ENCODE measurements around the gene GOSR2. TPM values are rescaled to one million over a fixed set of nuclear protein-coding genes. Genes with fewer than 3 reads are reported as not detected.

Gene GOSR2
- polyA plus RNA-seq, 1 donor from 2014 or later: 41.4 TPM

GRCh38 chr17:46975287-46975686 is 52.3 kb downstream of the GOSR2 start:
- H3K27me3 ChIP-seq (ENCODE audit: insufficient read depth, low read depth, low read length): peaks cover 33% of the 10 kb centered on the region
- H3K27ac ChIP-seq (ENCODE audit: low read length): no peak overlapping the region
- TF ChIP-seq REST (IDR thresholded peaks at IDR 0.05; ENCODE audit: borderline replicate concordance): no peak
- no peak for TF ChIP-seq RAD21 (conservative IDR thresholded peaks at IDR 0.05)
- TF ChIP-seq EZH2 (IDR thresholded peaks at IDR 0.05; ENCODE audit: borderline replicate concordance, insufficient read depth, low read length, poor library complexity, severe bottlenecking): no peak
- TF ChIP-seq SMC3 (conservative IDR thresholded peaks at IDR 0.05; ENCODE audit: poor library complexity): no peak
- no peak for TF ChIP-seq POLR2AphosphoS5 (IDR thresholded peaks at IDR 0.05)
- TF ChIP-seq TAF1 (IDR thresholded peaks at IDR 0.05; ENCODE audit: low read depth): no peak
- TF ChIP-seq CTCF (IDR thresholded peaks at IDR 0.05; ENCODE audit: poor library complexity, severe bottlenecking): no peak
- TF ChIP-seq MXI1 (conservative IDR thresholded peaks at IDR 0.05; ENCODE audit: poor library complexity, severe bottlenecking): no peak
- TF ChIP-seq EP300 (conservative IDR thresholded peaks at IDR 0.05; ENCODE audit: poor library complexity, severe bottlenecking): no peak
- no peaks in the 10 kb centered on the region for H3K79me2 ChIP-seq (replicated peaks; ENCODE audit: insufficient read depth, low read length)
- H3K9me2 ChIP-seq (ENCODE audit: insufficient read depth, low read length): no peaks in the 10 kb centered on the region
- no peak overlapping the region for H2AFZ ChIP-seq (ENCODE audit: low read depth, low read length)
- no peak overlapping the region for H3K4me3 ChIP-seq (ENCODE audit: low read length)
- no peaks in the 10 kb centered on the region for H3K36me3 ChIP-seq (ENCODE audit: insufficient read depth, low read length)
- no peaks in the 10 kb centered on the region for H3K9me3 ChIP-seq (ENCODE audit: low read length)
- no peak overlapping the region for H3K4me2 ChIP-seq (ENCODE audit: low read length)
- no peaks in the 10 kb centered on the region for H4K20me1 ChIP-seq (ENCODE audit: insufficient read depth)
- H3F3A ChIP-seq (ENCODE audit: insufficient read depth, low read length, poor library complexity, severe bottlenecking): no peaks in the 10 kb centered on the region
- no peak overlapping the region for H3K9ac ChIP-seq (ENCODE audit: low read length)

- H2AFZ ChIP-seq (ENCODE audit: low read depth, low read length): no peak overlapping the region
- TF ChIP-seq EP300 (conservative IDR thresholded peaks at IDR 0.05; ENCODE audit: poor library complexity, severe bottlenecking) (no peak), CTCF (IDR thresholded peaks at IDR 0.05; ENCODE audit: poor library complexity, severe bottlenecking) (no peak), REST (IDR thresholded peaks at IDR 0.05; ENCODE audit: borderline replicate concordance) (no peak), SMC3 (conservative IDR thresholded peaks at IDR 0.05; ENCODE audit: poor library complexity) (no peak), POLR2AphosphoS5 (IDR thresholded peaks at IDR 0.05) (no peak), TAF1 (IDR thresholded peaks at IDR 0.05; ENCODE audit: low read depth) (no peak), EZH2 (IDR thresholded peaks at IDR 0.05; ENCODE audit: borderline replicate concordance, insufficient read depth, low read length, poor library complexity, severe bottlenecking) (no peak), MXI1 (conservative IDR thresholded peaks at IDR 0.05; ENCODE audit: poor library complexity, severe bottlenecking) (no peak)
- no peak overlapping the region for H3K27ac ChIP-seq (ENCODE audit: low read length)
- H3K9ac ChIP-seq (ENCODE audit: low read length): no peak overlapping the region
- no peaks in the 10 kb centered on the region for H3F3A ChIP-seq (ENCODE audit: insufficient read depth, low read length, poor library complexity, severe bottlenecking)
- no peak overlapping the region for H3K4me2 ChIP-seq (ENCODE audit: low read length)
- no peaks in the 10 kb centered on the region for H3K79me2 ChIP-seq (replicated peaks; ENCODE audit: insufficient read depth, low read length)
- H3K4me3 ChIP-seq (ENCODE audit: low read length): no peak overlapping the region
- H3K9me2 ChIP-seq (ENCODE audit: insufficient read depth, low read length): no peaks in the 10 kb centered on the region
- no peaks in the 10 kb centered on the region for H4K20me1 ChIP-seq (ENCODE audit: insufficient read depth)
- H3K9me3 ChIP-seq (ENCODE audit: low read length): no peaks in the 10 kb centered on the region
- H3K27me3 ChIP-seq (ENCODE audit: insufficient read depth, low read depth, low read length): peaks cover 34% of the 10 kb centered on the region
- H3K36me3 ChIP-seq (ENCODE audit: insufficient read depth, low read length): no peaks in the 10 kb centered on the region
These were observed 53.8 kb downstream of the GOSR2 start for GRCh38 chr17:46976626-46977270.

Data from neural cell (in vitro differentiated cells).